ENCODE data around the gene PXYLP1. TPM values are rescaled to one million over a fixed set of nuclear protein-coding genes. Genes with fewer than 3 reads are reported as not detected.
A peak's percentile ranks its signal among the peaks of the same experiment; 100 is the strongest.

Gene PXYLP1
- total and polyA plus RNA-seq, 2 of the 8 experiments (the other 6 are each of a cell fraction or from before 2014, with no cell fraction given) = 19.4 to 20.6 TPM

- TF ChIP-seq TCF12 (IDR thresholded peaks at IDR 0.05; ENCODE audit: low read depth, low read length) = no peak
- 0 out of 4 replicates have a peak, but pooled peaks have one; percentile 23 to 44 for TF ChIP-seq HDAC2 (IDR thresholded peaks at IDR 0.05; ENCODE audit: borderline replicate concordance in 1 of 2, low read depth in 2 of 2, low read length in 2 of 2)
- 0 out of 2 replicates have a peak, but pooled peaks have one; percentile 4 for TF ChIP-seq YY1 (IDR thresholded peaks at IDR 0.05; ENCODE audit: low read depth, low read length)
- TF ChIP-seq BCL11A (IDR thresholded peaks at IDR 0.05; ENCODE audit: low read depth in 2 of 2, low read length in 2 of 2) = no peak
- peak; percentile 83 for TF ChIP-seq PHF8 (conservative IDR thresholded peaks at IDR 0.05; ENCODE audit: low read depth, low read length)
- peak; percentile 12 to 62; a peak in 3 of 4 replicates for TF ChIP-seq RAD21 (IDR thresholded peaks at IDR 0.05 in 1 of 2, conservative IDR thresholded peaks at IDR 0.05 in 1 of 2; ENCODE audit: low read depth in 2 of 2, low read length in 2 of 2)
These were observed at the start of gene PXYLP1 (continued) for GRCh38 chr3:141231101-141231951.
